Colon (tissue), 2 donors: ENCODE measurements around the gene WDR45.

Experiments
- FAIRE-seq: peaks from 2 replicates; lab custom pipeline; 2012; peaks lifted over from hg19 to GRCh38; lab: Jason Lieb, UNC
- donor health status: control.
- donor health status: control.

Gene WDR45

DNA sequence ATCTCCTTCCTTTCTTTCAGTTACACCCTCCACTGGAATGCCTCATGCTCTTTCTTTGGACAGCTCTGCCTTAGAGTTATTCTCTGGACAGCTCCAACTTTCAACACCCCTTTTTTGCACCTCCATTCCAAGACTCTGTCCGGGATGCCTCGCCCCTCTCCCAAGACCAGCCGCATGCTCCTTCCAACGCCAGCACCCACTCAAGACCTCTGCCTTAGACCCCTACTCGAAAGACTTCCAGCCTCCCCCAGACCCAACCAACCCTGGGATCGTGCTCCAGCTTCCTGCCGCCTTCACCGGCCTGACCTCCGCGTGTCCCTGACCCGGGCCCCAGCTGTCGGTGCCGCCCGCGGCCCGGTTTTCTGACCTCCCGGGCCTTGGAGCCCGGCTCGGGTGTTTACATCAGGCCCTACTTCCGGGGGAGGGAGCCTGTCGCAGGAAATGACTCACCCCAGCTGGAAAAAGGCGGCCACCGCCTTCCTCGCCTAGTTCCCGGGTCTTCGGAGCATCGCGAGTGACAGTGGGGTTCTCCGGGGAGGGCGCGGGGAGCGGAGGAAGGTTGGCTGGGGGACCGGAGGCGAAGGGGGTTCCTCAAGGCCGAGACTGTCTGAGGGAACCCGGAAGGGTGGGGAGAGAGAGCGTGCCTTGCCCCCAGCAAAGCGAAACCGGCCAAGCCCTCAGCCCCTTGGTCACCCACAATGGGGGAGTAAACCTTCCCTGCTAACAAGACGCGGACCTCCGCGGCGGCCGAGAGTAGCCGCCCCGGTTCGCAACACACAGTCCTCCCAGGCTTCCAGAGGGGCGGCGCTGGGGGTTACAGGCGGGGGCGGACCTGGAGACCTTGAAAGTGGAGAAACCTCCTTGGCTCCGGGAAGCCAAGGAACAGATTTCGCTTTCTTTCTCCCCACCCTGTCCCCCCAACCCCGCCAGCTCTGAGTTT lies at the start of gene WDR45:
Gene WDR45 (minus strand): TSS at position 399 of the 940 bp plus-strand sequence. CDS start 1,792 bp downstream, outside the sequence.
- FAIRE-seq: no peak

DNA sequence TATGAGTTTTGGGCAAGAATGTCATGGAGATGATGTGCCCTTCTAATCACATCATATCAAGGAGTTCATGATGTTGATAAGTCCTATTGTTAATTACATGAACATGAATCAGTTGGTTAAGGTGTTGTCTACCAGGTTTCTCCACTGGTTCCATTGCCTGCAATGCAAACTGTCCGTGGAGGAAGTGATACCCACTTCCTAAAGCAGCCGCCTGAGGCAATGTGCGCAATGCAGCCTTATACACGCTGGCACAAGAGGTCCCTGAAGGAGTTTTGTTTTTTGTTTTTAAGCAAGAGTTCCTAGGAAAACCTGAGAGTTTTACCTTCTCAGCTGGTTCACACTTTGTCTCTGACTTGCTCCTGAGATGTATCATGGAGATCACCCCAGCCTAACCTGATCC lies 49.7 kb upstream of the WDR45 start:
- FAIRE-seq: no peak

DNA sequence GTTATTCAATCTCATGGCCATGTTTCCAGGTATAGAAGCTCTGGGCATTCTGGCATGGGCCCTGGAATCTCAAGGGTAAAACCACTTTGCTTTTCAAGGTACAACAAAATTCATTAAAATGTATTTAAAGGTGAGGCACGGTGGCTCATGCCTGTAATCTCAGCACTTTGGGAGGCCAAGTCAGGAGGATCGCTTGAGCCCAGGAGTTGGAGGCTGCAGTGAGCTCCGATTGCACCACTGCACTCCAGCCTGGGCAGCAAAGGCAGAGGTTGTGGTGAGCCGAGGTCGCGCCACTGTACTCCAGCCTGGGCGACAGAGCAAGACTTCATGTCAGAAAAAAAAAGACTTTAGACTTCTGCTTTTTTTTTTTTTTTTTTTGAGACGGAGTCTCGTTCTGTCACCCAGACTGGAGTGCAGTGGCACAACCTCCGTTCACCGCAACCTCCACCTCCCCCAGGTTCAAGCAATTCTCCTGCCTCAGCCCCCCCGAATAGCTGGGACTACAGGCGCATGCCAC lies 48.1 kb upstream of the WDR45 start:
- FAIRE-seq: peak; percentile 33

DNA sequence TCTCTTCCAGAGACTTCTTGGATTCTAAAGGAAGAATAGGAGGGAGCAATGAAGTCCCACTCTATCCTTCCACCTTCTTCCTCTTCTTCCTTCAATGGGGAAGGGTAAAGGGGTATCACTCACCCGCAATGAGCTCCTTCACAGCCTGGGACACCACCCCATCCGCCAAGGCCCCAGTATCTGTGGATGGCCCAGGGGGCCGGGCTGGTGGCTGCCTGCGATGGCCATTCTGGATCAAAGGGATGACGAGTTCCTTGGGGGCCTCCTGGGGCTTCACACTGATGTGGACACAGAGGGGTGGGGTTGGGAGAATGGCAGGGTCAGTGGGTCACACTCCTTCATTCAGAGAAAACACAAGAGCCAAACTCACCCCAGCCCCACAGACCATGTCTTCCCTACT lies 42.8 kb upstream of the WDR45 start:
- no peak for FAIRE-seq

DNA sequence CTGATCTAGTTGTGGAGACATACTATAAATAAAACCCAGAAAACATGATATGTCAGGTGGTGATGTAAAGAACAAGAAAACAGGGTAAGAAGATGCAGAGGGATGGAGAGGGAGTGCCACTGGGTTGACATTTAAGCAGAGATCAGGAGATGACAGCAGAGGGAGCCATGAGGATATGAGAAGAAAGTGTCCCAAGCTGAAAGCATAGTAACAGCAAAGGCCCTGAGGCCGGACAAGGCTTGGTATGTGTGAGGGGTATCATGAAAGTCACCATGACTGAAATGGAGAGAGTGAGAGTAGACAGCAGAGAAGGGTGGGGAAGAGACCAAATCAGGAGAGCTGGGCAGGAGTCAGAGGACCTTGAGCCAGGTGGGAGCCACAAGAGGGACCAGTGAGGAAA lies 40.4 kb upstream of the WDR45 start:
- no peak for FAIRE-seq

DNA sequence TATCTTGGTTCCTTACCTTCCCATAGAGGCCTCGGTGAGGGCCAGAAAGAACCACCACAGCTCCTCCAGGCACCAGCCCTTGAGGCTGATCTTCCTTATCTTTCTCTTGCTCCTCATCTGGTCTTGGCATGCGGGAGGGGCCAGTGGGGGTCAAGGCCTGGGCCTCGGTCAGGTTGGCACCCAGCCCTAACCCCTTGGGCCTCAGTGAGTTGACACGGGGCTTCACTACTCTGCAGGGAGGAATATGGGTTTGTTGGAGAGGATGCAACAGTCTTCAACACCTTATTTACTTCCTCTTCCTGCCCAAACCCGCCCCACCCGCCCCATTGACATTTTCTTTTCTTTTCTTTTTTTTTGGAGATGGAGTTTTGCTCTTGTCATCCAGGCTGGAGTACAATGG lies 37.9 kb upstream of the WDR45 start:
- FAIRE-seq: no peak

DNA sequence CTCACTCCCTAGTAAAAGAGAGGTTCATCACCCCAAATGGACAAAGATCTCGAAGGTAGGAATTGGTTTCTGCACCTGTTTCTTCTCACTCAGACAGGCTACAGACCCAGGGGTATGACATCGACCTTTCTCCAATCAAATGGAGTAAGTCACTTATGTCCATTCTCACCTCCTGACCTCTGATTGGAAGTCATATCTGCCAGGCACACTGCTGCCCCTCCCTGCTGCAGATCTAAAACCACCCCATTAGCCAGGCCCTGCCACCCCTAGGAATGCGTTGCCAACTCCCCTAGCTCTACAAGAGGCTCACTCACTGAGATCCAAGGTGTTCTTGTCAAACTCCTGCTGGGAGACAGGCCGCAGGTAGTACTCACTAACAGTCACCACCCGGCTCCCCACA lies 37.0 kb upstream of the WDR45 start:
- no peak for FAIRE-seq

DNA sequence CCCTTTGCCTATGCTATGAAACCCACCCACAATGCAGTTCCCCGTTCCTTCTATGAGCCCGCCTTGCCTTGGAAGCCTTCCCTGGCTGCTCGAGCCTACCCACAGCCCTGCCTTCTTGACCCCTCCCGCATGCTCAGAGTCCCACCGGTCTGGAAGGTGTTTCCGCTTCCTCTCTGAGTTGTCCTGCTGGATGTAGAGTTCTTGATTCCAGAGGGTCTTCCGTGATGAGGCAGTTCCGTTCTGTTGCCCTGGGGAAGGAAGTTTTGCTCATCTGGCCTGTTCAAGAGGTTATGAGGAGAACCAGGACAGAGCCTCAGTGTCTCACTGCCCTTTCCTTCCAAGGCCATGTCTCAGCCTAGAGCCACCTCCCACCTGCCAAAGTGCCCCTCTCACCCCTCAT lies 36.4 kb upstream of the WDR45 start:
- FAIRE-seq: no peak

DNA sequence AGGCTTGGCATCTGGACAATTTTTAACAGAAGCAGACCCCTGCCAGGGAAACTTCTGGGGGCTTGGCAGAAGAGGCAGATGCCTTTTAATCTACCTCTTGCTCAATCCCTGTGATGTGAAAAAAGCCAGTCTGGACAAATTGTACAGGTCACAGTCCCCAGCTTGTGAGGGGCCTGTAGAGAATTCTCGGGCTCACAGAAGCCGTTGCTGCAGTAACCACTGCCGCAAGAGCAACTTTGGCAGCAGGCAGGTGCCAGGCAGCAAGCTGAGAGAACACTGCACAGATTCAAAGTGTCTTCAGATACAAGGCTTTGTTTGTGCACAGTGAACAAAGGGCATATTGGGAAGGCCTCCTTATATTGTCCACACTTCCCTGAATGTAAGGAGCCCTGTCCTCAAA lies 32.1 kb upstream of the WDR45 start:
- no peak for FAIRE-seq

DNA sequence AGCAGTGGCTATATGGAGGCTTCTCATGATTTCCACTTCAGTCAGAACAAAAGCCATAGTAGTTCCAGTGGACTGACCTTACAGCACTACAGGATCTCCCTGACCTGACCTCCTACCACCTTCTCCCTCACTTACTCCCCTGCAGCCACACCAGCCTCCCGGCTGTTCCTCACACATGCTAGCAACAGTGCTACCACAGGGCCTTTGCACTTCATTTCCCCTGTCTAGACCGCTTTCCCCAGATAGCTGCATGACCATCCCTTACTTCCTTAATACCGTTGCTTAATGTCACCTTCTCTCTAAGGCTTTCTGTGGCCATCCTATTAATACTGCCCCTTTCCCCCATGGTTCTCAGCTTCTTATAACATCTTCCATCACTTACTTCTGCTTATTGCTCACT lies 30.7 kb upstream of the WDR45 start:
- no peak for FAIRE-seq

DNA sequence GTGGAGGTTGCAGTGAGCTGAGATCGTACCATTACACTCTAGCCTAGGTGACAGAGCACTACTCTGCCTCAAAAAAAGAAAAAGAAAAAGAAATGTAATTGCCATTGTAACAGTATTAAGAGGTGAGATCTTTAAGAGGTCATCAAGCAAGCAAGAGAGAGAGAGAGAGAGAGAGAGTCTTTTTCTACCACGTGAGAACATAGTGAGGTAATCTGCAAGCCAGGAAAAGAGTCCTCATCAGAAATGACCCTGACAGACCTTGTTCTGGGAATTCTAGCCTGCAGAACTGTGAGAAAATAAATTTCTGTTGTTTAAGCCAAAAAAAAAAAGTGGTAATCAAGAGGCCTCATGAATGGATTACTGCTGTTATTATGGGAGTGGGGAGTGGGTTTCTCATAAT lies 29.0 kb upstream of the WDR45 start:
- no peak for FAIRE-seq

DNA sequence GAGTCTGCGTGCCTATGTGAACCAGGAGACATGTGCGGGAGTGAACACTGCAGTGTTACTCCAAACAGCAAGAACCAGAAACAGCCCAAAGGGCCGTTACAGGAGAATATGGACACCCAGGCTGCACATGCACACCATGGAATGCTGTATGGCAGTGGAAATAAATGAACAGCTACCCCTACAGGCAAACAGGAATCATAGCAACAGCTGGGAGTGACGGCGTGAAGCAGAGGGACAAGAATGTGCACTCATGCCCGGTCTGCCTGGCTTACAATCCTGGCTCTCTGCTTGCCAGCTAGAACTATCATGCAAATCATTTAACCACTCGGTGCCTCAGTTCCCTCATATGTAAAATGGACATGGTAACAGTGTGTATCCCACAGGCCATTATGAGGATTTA lies 27.2 kb upstream of the WDR45 start:
- FAIRE-seq: no peak

DNA sequence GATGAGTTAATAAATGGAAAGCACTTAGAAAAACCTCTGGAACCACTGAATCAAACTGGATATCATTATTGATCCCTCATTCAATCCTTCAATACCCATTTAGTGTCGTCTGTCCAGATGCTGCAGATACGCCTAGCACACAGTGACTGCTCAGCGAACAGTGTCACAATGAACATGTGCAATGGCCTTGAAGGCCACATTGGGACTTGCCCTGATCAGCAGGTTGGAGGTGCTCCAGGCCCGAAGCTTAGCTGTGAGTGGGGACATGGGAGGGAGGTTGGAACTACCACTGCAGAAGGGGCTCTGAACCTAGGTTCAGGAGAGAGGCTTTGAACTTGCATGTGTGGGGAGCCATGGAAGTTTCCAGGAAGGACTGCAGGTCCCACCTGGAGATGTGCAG lies 26.6 kb upstream of the WDR45 start:
- FAIRE-seq: no peak

DNA sequence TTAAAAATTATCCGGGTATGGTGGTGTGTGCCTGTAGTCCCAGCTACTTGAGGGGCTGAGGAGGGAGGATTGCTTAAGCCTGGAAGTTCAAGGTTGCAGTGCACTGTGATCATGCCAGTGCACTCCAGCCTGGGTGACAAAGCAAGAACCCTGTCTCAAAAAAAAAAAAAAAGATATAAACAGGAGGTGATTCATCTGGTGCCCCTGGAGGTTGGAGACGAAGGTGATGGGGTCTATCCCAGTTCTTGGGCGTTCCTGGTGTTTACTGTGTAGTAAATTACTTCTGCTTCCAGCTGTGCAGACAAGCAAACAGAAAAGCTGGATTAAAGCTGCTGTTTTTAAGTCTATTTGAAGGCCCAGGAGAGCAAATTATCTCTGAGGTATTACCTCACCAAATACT lies 23.9 kb upstream of the WDR45 start:
- FAIRE-seq: no peak

DNA sequence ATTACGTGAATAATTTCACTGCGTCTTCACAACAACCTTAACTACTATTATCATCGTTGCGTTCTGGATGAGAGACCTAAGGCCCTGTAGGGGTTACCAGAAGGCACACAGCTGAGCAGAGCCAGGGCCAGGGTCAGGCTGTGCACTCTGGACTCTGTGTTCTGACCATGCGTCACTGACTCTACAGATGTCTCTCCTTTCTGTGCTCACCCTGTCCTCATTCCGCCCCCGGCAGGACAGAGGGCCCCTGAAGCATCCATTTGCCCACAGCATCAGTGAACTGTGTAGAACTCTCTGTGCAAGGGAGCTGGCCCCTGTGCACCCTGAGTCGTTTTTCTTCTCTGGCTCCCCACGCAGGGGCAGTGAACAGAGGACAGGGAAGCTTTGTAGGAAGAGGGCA lies 22.5 kb upstream of the WDR45 start:
- no peak for FAIRE-seq

DNA sequence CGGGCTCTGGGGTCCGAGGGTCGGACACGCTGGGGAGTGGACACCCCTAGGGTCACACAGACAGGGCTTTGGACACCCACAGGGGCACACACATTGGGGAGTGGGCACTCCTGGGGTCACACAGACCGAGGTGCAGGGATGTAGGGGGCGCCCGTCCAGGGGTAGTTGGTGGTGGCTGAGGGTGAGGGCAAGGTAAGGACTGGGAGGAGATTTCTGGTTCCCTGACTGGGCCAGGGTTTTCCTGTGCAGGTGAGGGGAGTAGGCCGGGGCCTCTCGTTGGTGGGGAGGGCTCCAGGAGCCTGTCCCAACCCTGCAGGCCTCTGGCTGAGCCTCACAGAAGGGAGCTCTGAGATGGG lies 21.9 kb upstream of the WDR45 start:
- no peak for FAIRE-seq

DNA sequence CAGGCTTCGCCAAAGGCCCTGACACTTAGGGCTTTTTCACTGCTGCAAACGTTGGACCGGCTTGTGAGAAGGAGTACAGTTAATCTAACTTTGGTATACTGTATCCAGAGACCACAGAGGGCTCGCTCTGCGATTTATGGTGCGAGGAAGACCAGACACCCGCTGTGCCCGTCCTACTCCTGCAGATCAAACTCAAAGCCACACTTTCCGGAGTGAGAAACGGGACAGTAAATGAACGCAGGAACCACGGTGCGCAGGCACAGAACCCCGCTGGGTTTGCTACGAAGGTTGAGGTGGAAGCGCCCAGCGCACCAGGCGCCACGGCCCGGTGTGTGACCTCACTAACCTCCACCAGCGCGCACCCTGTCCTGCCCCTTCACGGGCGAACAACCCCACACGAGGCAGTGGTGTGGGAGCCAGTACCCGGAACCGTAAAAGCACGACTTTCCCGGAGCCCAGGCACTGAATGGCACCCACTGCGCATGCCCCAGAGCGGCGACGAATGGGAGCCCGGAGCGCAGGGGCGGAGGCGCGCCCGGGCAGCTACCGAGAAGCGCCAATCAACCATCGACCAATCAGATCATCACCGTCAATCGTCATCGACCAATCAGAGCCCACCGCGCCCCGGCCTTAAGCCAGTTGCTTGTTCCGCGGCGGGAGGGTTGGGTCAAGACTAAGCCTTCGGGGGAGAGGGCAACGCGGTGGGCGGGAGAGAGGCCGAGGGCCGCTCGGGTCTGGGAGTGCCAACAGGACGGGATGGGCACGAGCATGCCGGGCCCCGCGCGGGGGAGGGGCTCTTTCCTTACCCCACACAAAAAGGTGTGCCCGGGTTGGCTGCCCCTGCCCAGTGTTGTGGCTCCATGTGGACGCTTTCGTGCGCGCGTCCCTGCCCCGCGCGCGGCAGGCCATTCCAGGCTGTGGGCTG lies 21.3 kb upstream of the WDR45 start:
- FAIRE-seq: no peak

DNA sequence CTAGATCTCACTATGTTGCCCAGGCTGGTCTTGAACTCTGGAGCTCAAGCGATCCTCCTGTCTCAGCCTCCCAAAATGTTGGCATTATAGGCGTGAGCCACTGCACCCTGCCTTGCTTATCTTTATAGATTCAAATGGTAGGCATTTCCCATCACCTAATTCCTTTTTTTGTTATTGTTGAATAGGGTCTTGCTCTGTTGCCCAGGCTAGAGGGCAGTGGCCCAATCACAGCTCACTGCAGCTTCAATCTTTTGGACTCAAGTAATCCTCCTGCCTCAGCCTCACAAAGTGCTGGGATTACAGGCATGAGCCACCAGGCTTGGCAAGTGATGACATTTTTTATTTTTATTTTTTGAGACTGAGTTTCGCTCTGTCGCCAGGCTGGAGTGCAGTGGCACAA lies 16.7 kb upstream of the WDR45 start:
- FAIRE-seq: no peak

DNA sequence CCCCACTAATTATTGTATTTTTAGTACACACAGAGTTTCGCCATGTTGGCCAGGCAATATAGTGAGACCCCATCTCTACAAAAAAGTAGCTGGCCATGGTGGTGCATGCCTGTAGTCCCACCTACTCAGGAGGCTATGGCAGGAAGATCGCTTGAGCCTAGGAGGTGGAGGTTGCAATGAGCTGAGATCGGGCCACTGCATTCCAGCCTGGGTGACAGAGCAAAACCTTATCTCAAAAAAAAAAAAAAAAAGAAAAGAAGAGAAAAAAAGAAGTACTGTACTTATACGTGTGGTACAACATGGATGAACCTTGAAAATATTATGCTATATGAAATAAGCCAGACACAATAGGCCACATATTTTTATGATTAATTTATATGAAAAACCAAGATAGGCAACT lies 9.9 kb upstream of the WDR45 start:
- FAIRE-seq: no peak

DNA sequence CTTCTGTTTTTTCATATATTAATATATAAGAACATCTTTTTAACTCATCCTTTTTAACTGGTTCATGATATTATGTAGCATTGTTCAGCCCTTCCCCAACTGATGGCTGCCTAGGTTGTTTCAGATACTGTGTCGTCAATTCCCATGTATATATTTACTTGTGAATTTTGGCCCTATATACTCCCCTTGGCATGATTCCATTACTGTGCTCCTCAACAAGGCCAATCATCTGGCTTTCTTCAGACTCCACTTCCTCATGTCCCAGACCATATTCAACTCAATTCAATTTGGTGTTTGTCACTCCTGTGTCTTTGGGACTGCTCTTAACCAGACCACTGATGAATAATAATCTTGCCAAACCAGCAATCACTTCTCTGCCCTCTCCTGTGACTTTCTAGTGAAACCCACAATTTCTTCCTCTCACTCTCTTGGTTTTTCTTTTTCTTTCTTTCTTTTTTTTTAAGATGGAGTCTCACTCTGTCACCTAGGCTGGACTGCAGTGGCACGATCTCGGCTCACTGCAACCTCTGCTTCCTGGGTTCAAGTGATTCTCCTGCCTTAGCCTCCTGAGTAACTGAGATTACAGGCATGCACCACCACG lies 2.7 kb upstream of the WDR45 start:
- FAIRE-seq: no peak

DNA sequence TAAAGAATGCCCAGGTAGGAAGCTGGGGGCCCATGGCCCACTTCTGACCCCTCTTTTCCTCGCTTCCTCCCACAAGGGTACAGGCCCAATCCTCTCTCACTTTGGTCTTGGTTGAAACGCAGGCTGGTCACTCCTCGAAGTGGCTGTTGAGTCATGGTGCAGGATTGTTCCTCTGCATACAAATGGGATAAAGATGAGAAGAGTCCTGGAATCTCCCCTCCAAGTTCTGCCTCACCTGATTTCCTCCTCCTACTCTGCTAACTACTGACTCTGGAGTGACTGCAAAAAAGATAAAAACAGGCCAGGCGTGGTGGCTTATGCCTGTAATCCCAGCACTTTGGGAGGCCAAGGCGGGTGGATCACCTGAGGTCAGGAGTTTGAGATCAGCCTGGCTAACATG lies 1.7 kb downstream of the WDR45 start:
- no peak for FAIRE-seq

DNA sequence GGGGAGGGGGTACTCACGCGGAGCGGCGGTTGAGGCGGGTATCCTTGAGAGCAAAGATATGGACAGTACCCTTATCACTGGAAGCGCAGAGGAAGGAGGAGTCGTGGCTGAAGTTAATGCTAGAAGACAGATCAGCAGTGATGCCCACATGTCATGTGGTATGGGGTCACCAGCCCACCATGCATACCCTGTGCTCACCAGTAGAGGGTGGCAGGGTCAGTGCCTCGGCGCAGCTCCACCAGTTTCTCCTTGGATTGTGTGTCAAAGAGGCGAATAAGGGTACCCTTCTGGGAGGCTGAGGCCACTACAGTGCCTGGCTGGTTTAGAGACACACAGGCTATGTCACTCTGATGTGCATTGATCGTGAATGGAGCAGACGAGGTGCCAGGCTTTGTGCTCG lies 4.3 kb downstream of the WDR45 start:
- FAIRE-seq: no peak
